GM19397 (cell line): Measurements from ENCODE around the gene STAM.

Experiments used
- ATAC-seq: cut with Tn5 transposase; IDR thresholded peaks from one replicate; pipeline ENCODE4 v1.9.1; 2021; ENCODE audit warnings: mild to moderate bottlenecking, moderate library complexity; ENCODE audit not compliant: unreplicated experiment

STAM gene

DNA sequence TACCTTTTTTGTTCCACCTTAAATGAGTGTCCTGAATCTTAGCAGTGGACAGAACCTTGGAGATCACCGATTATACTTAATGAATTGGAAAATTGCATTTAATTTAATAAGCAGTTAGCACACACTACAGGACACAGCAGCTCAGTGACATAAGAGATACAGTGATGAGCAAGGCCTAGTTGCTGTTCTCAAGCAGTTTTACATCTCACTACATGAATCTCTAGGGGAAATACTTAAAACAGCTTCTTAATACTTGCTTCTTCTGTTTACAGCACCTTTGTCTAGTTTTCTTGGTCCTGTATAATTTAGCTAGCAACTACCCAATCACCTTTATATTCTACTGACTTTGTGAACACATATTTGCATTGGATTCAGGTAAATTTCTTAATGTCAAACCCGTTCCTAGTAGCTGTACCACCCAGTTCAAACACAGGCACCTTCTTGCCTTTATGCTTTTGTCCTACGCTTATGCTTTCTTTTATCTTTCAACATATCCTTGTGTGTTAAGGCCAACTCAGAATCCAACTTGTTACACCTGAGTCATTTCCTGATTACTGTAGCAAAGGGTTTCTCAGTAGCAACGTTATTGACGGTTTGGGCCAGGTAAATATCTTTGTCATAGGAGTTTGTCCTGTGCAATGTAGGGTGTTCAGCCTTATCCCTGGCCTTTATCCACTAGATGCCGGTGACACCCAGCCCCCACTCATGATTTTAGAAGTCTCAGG is 1.8 kb downstream of the STAM start:
- no peak for ATAC-seq

GRCh38 chr10:17647326-17647725 is 3.4 kb downstream of the STAM start:
- ATAC-seq: no peak

DNA sequence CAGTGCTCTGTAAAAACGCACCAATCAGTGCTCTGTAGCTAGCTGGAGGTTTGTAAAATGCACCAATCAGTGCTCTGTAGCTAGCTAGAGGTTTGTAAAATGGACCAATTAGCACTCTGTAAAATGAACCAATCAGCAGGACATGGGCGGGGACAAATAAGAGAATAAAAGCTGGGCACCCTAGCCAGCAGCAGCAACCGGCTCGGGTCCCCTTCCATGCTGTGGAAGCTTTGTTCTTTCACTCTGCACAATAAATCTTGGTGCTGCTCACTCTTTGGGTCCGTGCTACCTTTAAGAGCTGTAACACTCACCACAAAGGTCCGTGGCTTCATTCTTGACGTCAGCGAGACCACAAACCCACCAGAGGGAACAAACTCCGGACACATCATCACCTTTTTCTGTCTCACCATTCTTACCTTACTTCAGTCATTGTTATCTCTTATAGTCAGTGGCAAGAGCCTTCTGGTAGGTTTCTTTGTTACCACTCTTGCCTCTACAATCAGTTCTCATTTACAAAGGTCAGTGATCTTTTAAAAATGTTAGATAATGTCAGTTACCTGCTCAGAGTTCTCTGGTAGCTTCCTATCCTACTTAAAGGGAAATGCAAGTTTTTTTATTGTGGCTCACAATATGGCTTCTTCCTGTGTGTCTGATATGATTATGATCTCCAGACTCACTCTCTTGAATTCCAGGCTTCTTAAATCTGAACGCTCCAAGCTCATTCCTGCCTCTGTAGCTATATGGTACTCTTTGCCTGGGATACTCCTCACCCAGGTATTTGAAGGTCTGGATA is 4.5 kb downstream of the STAM start:
- no peak for ATAC-seq

- no peak for ATAC-seq
Measured at GRCh38 chr10:17649052-17649451, 5.1 kb downstream of the STAM start.

GRCh38 chr10:17649836-17650235 is 5.9 kb downstream of the STAM start:
- ATAC-seq: no peak

DNA sequence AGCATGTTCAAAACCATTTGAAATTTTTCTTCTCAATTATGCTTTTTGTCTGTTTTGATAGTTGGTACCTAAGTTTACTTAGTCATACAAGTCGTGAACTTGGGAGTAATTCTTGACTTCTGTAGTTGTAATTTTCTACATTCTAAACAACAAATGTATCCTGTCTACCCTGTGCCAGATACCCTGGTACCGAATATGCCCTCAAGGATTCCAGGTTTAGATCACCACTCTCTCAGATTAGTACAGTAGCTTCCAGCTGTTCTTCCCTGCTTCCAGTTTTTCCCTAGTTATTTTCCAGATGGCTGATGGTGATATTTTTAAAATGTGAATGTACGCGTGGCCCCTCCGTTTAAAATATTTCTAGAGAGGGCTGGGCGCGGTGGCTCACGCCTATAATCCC is 6.5 kb downstream of the STAM start:
- ATAC-seq: no peak

GRCh38 chr10:17651896-17652295 is 7.9 kb downstream of the STAM start:
- ATAC-seq: no peak

GRCh38 chr10:17652585-17652984 is 8.6 kb downstream of the STAM start:
- no peak for ATAC-seq

- ATAC-seq: no peak
Measured at GRCh38 chr10:17655009-17655408, 11.1 kb downstream of the STAM start.

DNA sequence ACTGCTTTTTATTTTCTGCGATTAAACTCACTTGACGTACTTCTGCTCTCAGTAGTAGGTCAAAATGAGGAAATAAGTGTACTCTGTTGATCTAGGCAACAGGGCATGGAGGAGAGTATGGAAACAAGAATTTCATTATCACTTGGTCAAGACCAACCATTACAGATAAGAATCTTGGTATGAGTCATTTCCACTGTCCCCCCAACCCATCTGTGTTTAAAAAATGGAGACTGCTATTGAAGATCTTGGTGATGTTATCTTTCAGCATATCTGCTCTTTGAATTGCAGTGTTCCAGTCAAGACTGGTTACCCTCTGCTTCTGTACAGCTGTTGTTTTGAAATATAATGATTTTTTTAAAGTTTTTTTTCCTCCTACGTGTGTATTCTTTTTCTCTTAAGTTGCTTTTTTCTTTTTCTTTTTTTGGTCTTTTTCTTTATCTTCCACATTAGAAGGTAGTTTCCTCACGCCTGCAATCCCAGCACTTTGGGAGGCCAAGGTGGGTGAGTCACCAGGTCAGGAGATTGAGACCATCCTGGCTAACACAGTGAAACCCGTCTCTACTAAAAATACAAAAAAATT is 11.7 kb downstream of the STAM start:
- peak; percentile 84 for ATAC-seq

GRCh38 chr10:17657103-17657500 is 13.2 kb downstream of the STAM start:
- ATAC-seq: no peak

DNA sequence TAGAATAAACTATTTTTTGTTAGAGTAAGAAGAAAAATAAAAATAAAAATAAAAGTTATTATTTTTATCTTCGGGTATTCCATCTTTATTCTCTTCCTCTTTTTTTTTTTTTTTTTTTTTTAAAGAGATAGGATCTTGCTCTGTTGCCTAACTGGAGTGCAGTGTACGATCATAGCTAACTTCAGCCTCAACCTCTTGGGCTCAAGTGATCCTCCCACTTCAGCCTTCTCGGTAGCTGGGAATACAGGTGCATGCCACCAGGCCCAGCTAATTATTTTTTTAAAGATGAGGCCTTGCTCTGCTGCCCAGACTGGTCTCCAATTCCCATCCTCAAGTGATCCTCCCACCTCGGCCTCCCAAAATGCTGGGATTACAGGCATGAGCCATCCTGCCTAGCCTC is 15.4 kb downstream of the STAM start:
- ATAC-seq: no peak

- ATAC-seq: no peak
Measured at GRCh38 chr10:17660921-17661320, 17.0 kb downstream of the STAM start.

DNA sequence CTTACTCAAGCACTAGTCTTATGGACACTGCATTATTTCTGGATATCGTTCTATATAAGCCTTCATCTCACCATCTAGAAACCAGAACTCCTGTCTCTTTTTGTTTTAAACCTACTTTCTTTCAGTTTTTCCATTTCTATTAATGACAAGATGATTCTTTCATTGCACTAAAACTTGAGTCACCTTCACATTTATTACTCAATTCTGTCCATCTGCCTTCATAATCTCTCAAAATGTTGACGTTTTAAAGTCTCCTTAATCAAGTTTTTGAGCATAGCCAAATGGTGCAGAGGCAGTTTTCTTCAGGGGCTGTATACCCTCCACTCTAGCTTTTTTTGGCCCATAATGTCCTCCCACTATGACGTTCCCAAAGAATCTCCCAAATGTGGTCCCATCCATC is 17.6 kb downstream of the STAM start:
- no peak for ATAC-seq

DNA sequence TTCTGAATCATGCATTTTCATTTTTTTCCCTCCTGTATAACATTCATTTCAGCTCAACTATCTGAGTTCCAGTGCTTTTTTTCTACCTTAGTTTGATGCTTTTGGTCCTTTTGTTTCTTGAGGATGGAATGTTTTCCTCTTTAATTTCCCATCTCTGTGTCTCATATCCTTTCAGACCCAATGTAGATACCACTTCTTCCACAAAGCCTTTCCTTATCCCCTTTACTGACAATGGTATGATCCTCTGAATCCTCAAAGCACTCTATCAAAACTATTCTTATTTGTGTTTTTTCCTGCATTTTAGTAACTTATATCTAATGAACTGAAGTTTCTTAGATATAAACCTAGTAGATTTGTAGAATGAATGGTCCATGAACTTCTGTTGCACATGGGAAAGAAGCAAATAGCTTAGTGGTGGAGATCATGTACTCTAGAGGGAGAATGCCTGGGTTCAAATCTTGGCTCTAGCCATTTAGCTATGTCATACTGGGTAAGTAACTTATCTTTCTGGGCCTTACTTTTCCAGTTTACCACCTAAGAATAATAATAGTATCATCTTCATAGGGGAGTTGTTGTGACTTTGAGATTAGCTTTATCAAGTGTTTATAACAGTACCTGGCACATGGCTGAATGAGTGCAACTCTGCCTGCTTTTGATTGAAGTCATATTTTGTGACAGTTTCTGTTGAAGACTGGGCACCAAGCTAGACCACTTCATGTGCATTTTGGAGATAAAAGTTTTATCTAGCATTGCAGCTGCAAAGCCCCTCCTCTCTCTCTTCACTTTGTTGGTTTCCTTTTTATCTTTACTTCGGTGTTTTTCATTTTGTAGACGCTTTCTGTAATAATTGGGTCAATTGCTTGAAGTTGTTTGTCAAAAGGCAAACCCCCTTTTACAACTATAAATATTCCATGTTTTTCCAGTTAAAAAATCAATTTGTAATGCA is 18.5 kb downstream of the STAM start:
- no peak for ATAC-seq

GRCh38 chr10:17663450-17663849 is 19.5 kb downstream of the STAM start:
- ATAC-seq: no peak

DNA sequence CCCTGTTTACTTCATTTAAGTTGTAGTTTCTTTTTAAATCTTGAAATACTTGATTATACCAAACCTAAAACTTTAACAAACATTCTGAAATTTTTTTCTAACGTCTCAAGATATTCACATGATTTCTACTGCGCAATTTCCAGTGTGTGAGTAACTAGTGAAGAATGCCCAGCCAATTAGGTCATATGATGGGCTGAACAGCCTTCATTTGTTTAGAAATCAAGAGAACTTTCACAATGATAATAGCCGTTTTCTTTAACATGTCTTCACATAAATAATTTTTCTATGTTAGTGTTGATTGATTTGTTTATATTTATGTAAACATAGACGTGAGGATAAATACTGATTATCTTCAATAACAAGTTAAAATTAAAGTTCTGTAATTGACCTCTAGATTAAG is 21.8 kb downstream of the STAM start:
- ATAC-seq: no peak

DNA sequence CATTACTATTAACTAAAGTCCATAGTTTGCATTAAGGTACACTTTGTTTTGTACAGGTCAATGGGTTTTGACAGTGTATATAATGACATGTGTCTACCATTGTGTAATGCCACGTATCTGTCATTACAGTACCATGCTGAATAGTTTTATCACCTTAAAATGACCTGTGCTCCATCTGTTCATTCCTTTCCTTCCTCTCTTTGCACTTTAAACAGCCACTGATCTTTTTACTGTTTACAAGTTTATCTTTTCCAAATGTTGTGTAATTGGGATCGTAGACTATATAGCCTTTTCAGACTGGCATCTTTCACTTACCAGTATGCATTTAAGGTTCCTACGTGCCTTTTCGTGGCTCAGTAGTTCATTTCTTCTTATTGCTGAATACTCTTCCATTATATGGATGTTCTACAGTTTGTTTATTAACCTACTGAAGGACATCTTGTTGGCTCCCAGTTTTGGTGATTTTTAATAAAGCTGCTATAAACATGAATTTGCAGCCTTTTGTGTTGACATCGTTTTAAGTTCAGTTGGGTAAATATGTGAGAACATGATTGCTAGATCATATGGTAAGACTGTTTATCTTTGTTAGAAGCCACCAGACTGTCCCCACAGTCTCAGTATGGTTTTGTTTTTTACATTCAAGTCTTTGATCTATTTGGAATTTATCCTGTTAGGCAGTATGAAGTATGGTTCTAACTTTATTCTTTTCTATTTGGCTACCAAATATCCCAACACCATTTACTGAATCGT is 24.7 kb downstream of the STAM start:
- ATAC-seq: no peak

- no peak for ATAC-seq
Measured at GRCh38 chr10:17669185-17669872, 25.4 kb downstream of the STAM start.

DNA sequence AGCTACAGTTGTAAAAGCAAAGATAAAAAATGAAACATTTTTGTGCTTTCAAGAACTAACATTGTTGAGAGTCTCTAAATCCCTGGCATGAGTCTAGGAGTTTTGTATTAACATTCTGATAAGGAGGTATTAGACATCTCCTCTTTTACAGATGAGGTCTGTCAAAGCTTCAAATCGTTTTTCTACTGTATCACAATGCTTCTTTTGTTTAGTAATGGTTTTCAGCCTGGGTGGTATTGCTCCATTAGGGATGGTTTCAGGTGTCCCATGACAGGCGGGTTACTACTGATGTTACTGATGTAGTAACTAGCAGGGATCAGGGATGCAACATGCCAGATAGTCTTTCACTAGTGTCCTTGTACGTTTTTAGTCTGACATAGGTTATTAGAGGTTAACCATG is 27.4 kb downstream of the STAM start:
- ATAC-seq: no peak
